Caco-2 (cell line): ENCODE data around the gene EEIG1. TPM values are rescaled to one million over a fixed set of nuclear protein-coding genes. Genes with fewer than 3 reads are reported as not detected.

Experiments
- BruUV-seq: library from RNA; stranded (reverse); fragments of 400-500 nt; replicated peaks from 2 replicates; lab custom pipeline; 2021; lab: Mats Ljungman, UMichigan
- CTCF ChIA-PET: fragments of 300-600 bp; sonication (Branson Sonifier 250); formaldehyde crosslinking; loops from one replicate; lab custom pipeline; 2022; ENCODE audit warnings: antibody characterized with exemption; lab: Charles Lee
- POLR2A ChIA-PET: fragments of 300-600 bp; sonication (Branson Sonifier 250); formaldehyde crosslinking; loops from one replicate; lab custom pipeline; 2022; ENCODE audit warnings: antibody characterized with exemption; lab: Charles Lee
- DNase-seq, 2 experiments: peaks; one replicate each; pipeline versions ENCODE4 v3.0.0 to v3.0.0-alpha.2; 2020 to 2022
- H3K27me3 ChIP-seq: replicated peaks from 2 replicates; pipeline ENCODE4 v1.6.0; 2011; ENCODE audit warnings: low read length; ENCODE audit not compliant: control insufficient read depth, insufficient read depth
- H3K36me3 ChIP-seq: 2 replicates; pipeline ENCODE4 v1.5.1; 2011; ENCODE audit warnings: low read length; ENCODE audit not compliant: control insufficient read depth, insufficient read depth
- H3K4me1 ChIP-seq: fragments of 250-450 bp; sonication (Bioruptor Pico); 2 replicates; pipeline ENCODE4 v1.5.1; 2020; ENCODE audit warnings: mild to moderate bottlenecking
- H3K4me3 ChIP-seq: 2 replicates; pipeline ENCODE4 v1.5.1; 2011; ENCODE audit warnings: low read depth, mild to moderate bottlenecking, control low read depth, low read length
- H3K9me3 ChIP-seq: fragments of 250-450 bp; sonication (Bioruptor Pico); 2 replicates; pipeline ENCODE4 v1.5.1; 2020; ENCODE audit warnings: mild to moderate bottlenecking, moderate library complexity
- H3K27ac Mint-ChIP-seq: one replicate; pipeline ENCODE4 v1.8.0; 2022; ENCODE audit warnings: mixed read lengths; ENCODE audit not compliant: unreplicated experiment
- H3K27me3 Mint-ChIP-seq: one replicate; pipeline ENCODE4 v1.8.0; 2022; ENCODE audit warnings: mixed read lengths; ENCODE audit not compliant: insufficient read depth, unreplicated experiment
- H3K36me3 Mint-ChIP-seq: one replicate; pipeline ENCODE4 v1.8.0; 2022; ENCODE audit warnings: mild to moderate bottlenecking, mixed read lengths; ENCODE audit not compliant: insufficient read depth, unreplicated experiment
- H3K4me1 Mint-ChIP-seq: one replicate; pipeline ENCODE4 v1.8.0; 2022; ENCODE audit warnings: low read depth, mixed read lengths; ENCODE audit not compliant: unreplicated experiment
- H3K4me3 Mint-ChIP-seq: one replicate; pipeline ENCODE4 v1.8.0; 2022; ENCODE audit warnings: mild to moderate bottlenecking, moderate library complexity, mixed read lengths; ENCODE audit not compliant: unreplicated experiment
- H3K9me3 Mint-ChIP-seq: one replicate; pipeline ENCODE4 v1.8.0; 2022; ENCODE audit warnings: mixed read lengths; ENCODE audit not compliant: unreplicated experiment
- intact Hi-C: fragments of 100-400 bp; cut with micrococcal nuclease; formaldehyde crosslinking; loops from one replicate; pipeline ENCODE4 v1.10.0; 2022; ENCODE audit not compliant: unreplicated experiment
- total RNA-seq: library from RNA; stranded (reverse); gene quantifications from 2 replicates; pipeline ENCODE4 v1.2.3, GENCODE V29; 2022
- TF ChIP-seq, protein P1 (sequence below), 2 experiments: fragments of 200-600 bp in 1 of 2; IDR thresholded peaks; 1 replicate in 1 of 2; 2 replicates in 1 of 2; pipeline versions ENCODE4 v1.5.1 to v1.8.0; 2011 to 2022; ENCODE audit warnings: antibody characterized with exemption in 1 of 2, control low read depth in 1 of 2, inconsistent platforms in 1 of 2, low read depth in 1 of 2, low read length in 1 of 2, mild to moderate bottlenecking in 1 of 2, moderate library complexity in 1 of 2; ENCODE audit not compliant: insufficient read depth in 1 of 2, severe bottlenecking in 1 of 2, unreplicated experiment in 1 of 2

Gene EEIG1
- total RNA-seq, 1 experiment from 2014 or later, result 47.1 TPM

DNA sequence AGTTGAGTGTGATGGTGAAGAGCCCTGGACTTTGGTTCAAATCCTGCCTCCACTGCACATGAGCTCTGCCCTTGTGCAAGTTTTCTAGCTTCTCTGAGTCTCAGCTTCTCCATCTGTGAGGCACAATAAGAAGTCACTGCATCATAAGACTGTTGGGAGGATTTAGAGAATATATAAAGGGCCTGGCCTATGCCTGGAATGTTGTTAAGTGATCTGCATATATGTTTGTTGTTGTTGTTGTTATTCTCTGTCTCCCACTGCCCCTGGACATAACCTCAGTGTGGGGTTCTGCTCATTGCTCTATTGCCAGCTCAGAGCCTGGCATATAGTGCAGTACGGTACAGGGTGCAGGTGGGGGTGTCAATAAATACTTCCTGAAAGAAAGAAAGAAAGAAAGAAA, 40.3 kb upstream of the EEIG1 start:
- no TSS peak for BruUV-seq
- intact Hi-C loops, result no loop called here
- Histone ChIP-seq H3K36me3 (no peaks in the 10 kb centered on the region), H3K9me3 (no peaks in the 10 kb centered on the region), H3K4me1 (no peaks in the 10 kb centered on the region), H3K27me3 (no peaks in the 10 kb centered on the region), H3K4me3 (no peak overlapping the region)
- Mint-ChIP-seq H3K36me3 (no peaks in the 10 kb centered on the region), H3K4me3 (no peak overlapping the region), H3K4me1 (no peaks in the 10 kb centered on the region), H3K9me3 (no peaks in the 10 kb centered on the region), H3K27ac (no peak overlapping the region), H3K27me3 (no peaks in the 10 kb centered on the region)
- POLR2A ChIA-PET, result no interaction called here
- no peak for DNase-seq
- CTCF ChIA-PET, result interaction anchor here (1.5 kb wide), 1 partner anchor 18 kb away, joined by 4 read pairs; no protein-coding TSS in a partner anchor
- TF ChIP-seq, protein P1, sequence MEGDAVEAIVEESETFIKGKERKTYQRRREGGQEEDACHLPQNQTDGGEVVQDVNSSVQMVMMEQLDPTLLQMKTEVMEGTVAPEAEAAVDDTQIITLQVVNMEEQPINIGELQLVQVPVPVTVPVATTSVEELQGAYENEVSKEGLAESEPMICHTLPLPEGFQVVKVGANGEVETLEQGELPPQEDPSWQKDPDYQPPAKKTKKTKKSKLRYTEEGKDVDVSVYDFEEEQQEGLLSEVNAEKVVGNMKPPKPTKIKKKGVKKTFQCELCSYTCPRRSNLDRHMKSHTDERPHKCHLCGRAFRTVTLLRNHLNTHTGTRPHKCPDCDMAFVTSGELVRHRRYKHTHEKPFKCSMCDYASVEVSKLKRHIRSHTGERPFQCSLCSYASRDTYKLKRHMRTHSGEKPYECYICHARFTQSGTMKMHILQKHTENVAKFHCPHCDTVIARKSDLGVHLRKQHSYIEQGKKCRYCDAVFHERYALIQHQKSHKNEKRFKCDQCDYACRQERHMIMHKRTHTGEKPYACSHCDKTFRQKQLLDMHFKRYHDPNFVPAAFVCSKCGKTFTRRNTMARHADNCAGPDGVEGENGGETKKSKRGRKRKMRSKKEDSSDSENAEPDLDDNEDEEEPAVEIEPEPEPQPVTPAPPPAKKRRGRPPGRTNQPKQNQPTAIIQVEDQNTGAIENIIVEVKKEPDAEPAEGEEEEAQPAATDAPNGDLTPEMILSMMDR (IDR thresholded peaks at IDR 0.05; ENCODE audit: insufficient read depth in 1 of 2, low read depth in 1 of 2, low read length in 1 of 2, severe bottlenecking in 1 of 2, unreplicated experiment in 1 of 2), result no peak

DNA sequence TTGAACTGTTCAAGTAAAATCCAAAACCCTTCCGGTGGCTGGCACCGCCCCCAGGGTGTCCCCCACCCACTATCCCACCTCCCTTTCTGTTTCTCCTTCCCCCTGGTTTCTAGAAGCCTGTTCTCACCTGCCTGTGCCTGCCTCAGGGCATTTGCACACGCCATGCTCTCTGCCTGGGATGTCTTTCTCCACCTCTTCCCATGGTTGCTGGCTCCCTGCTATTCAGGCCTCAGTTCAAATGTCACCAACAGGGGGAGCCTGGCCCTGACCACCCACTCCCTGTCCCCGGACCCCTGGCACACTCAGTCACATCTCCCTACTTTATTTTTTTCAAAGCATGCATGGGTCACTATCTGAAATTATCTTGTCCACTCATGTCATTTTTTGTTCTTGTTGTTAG, 39.9 kb upstream of the EEIG1 start:
- Mint-ChIP-seq H3K9me3 (no peaks in the 10 kb centered on the region), H3K36me3 (no peaks in the 10 kb centered on the region)

DNA sequence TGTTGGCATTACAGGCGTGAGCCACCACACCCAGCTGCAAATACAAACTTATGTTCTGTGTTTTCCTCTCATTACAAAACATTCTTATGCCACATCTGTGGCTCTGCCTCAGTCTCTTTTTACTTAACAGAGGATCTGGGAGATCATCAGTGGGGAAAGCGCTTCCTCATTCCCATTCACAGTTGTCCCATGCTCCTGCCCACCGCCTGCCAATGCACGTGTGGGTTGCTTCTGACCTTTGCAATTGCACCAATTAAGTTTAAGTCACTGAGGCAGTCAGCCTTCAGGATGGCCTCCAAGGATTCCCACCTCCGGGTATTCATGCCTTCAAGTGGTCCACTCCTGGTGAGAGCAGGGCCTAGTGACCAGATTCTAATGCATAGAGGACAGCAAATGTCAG, 34.9 kb upstream of the EEIG1 start:
- ChIA-PET CTCF (no interaction called here), POLR2A (no interaction called here)
- no peaks in the 10 kb centered on the region for H3K9me3 Mint-ChIP-seq
- H3K4me3 ChIP-seq, result no peak overlapping the region
- H3K4me1 Mint-ChIP-seq, result no peaks in the 10 kb centered on the region
- no peaks in the 10 kb centered on the region for H3K36me3 ChIP-seq
- no peaks in the 10 kb centered on the region for H3K27me3 ChIP-seq
- no peaks in the 10 kb centered on the region for H3K4me1 ChIP-seq
- H3K9me3 ChIP-seq, result no peaks in the 10 kb centered on the region
- intact Hi-C loops, result no loop called here
- DNase-seq, result no peak
- TF ChIP-seq, protein P1 (IDR thresholded peaks at IDR 0.05; ENCODE audit: insufficient read depth in 1 of 2, low read depth in 1 of 2, low read length in 1 of 2, severe bottlenecking in 1 of 2, unreplicated experiment in 1 of 2), result no peak
- no peak overlapping the region for H3K4me3 Mint-ChIP-seq
- H3K27ac Mint-ChIP-seq, result no peak overlapping the region
- no peaks in the 10 kb centered on the region for H3K27me3 Mint-ChIP-seq
- no TSS peak for BruUV-seq
- no peaks in the 10 kb centered on the region for H3K36me3 Mint-ChIP-seq

More for the DNA sequence above, 39.9 kb upstream of the EEIG1 start:
- Histone ChIP-seq H3K4me3 (no peak overlapping the region), H3K9me3 (no peaks in the 10 kb centered on the region), H3K27me3 (no peaks in the 10 kb centered on the region), H3K4me1 (no peaks in the 10 kb centered on the region), H3K36me3 (no peaks in the 10 kb centered on the region)
- no peaks in the 10 kb centered on the region for H3K4me1 Mint-ChIP-seq
- POLR2A ChIA-PET, result no interaction called here
- no peaks in the 10 kb centered on the region for H3K27me3 Mint-ChIP-seq
- H3K4me3 Mint-ChIP-seq, result no peak overlapping the region
- CTCF ChIA-PET, result interaction anchor here (1.5 kb wide), 1 partner anchor 18 kb away, joined by 4 read pairs; no protein-coding TSS in a partner anchor
- no peak overlapping the region for H3K27ac Mint-ChIP-seq
- DNase-seq, result peak in 1 of 2 experiments; percentile 20
- intact Hi-C loops, result no loop called here
- TF ChIP-seq, protein P1 (IDR thresholded peaks at IDR 0.05; ENCODE audit: insufficient read depth in 1 of 2, low read depth in 1 of 2, low read length in 1 of 2, severe bottlenecking in 1 of 2, unreplicated experiment in 1 of 2), result no peak
- no TSS peak for BruUV-seq
